HepG2 (cell line): Measurements from ENCODE around the gene MAEA. TPM values are rescaled to one million over a fixed set of nuclear protein-coding genes. Genes with fewer than 3 reads are reported as not detected.
A peak's percentile ranks its signal among the peaks of the same experiment; 100 is the strongest.

ENCODE experiments used
- ATF7 ChIP-seq, 2 experiments: fragments of 450-650 bp in 1 of 2; sonication (generic) in 1 of 2; formaldehyde crosslinking in 1 of 2; IDR thresholded peaks; 2 replicates each; pipeline versions ENCODE4 v1.4.0 to v1.6.1; 2016 to 2020; ENCODE audit warnings: antibody characterized with exemption in 1 of 2, mild to moderate bottlenecking in 1 of 2, missing genetic modification reagents in 1 of 2
- DMAP1 ChIP-seq: IDR thresholded peaks from 2 replicates; pipeline ENCODE4 v1.6.1; 2016
- EP300 ChIP-seq, 3 experiments: sonication (generic) in 1 of 3; formaldehyde crosslinking in 1 of 3; IDR thresholded peaks; 2 replicates each; pipeline versions ENCODE4 v1.5.1 to v1.6.1; 2011 to 2020; ENCODE audit warnings: low read depth in 2 of 3, low read length in 2 of 3, borderline replicate concordance in 1 of 3, improper control_type of control experiment in 1 of 3, mild to moderate bottlenecking in 1 of 3, missing genetic modification reagents in 1 of 3, moderate library complexity in 1 of 3
- FOXP4 ChIP-seq: sonication (generic); formaldehyde crosslinking; IDR thresholded peaks from 2 replicates; pipeline ENCODE4 v1.4.0; 2020; ENCODE audit warnings: missing genetic modification reagents
- GATA4 ChIP-seq: sonication (generic); IDR thresholded peaks from 2 replicates; pipeline ENCODE4 v1.6.1; 2016; ENCODE audit warnings: antibody characterized with exemption, low read depth, borderline replicate concordance
- HNRNPK ChIP-seq: fragments of 200-400 bp; formaldehyde crosslinking; IDR thresholded peaks from 2 replicates; pipeline ENCODE4 v1.6.1; 2018; ENCODE audit warnings: low read length, low read depth, moderate library complexity, mild to moderate bottlenecking; ENCODE audit not compliant: poor library complexity, severe bottlenecking
- KAT8 ChIP-seq: IDR thresholded peaks from 2 replicates; pipeline ENCODE4 v1.6.1; 2016; ENCODE audit warnings: missing genetic modification reagents, missing compliant biosample characterization
- KDM5B ChIP-seq: sonication (generic); formaldehyde crosslinking; IDR thresholded peaks from 2 replicates; pipeline ENCODE4 v1.4.0; 2020; ENCODE audit warnings: missing genetic modification reagents, mild to moderate bottlenecking, borderline replicate concordance
- NFYB ChIP-seq: sonication (generic); formaldehyde crosslinking; IDR thresholded peaks from 2 replicates; pipeline ENCODE4 v1.4.0; 2020; ENCODE audit warnings: missing genetic modification reagents
- NR2C2 ChIP-seq: sonication (generic); formaldehyde crosslinking; IDR thresholded peaks from 2 replicates; pipeline ENCODE4 v1.4.0; 2020; ENCODE audit warnings: missing genetic modification reagents, mild to moderate bottlenecking, moderate library complexity, borderline replicate concordance
- NR2F1 ChIP-seq, 2 experiments: fragments of 450-650 bp in 1 of 2; formaldehyde crosslinking in 1 of 2; IDR thresholded peaks; 2 replicates each; pipeline versions ENCODE4 v1.5.0 to v1.6.1; 2016 to 2020; ENCODE audit warnings: mild to moderate bottlenecking in 1 of 2, missing compliant biosample characterization in 1 of 2, missing genetic modification reagents in 1 of 2, moderate library complexity in 1 of 2
- SAP130 ChIP-seq: IDR thresholded peaks from 2 replicates; pipeline ENCODE4 v1.6.1; 2016; ENCODE audit warnings: low read depth
- SP5 ChIP-seq: IDR thresholded peaks from 2 replicates; pipeline ENCODE4 v1.6.1; 2016; ENCODE audit warnings: low read depth, borderline replicate concordance
- STAT6 ChIP-seq: sonication (generic); formaldehyde crosslinking; IDR thresholded peaks from 2 replicates; pipeline ENCODE4 v1.4.0; 2020; ENCODE audit warnings: missing genetic modification reagents, mild to moderate bottlenecking, borderline replicate concordance
- TAF1 ChIP-seq: sonication (generic); formaldehyde crosslinking; IDR thresholded peaks from 2 replicates; pipeline ENCODE4 v1.4.0; 2020; ENCODE audit warnings: missing genetic modification reagents
- ZNF138 ChIP-seq: sonication (generic); formaldehyde crosslinking; IDR thresholded peaks from 2 replicates; pipeline ENCODE4 v1.5.0; 2020; ENCODE audit warnings: mild to moderate bottlenecking, low read depth, missing genetic modification reagents
- ZNF180 ChIP-seq: sonication (generic); formaldehyde crosslinking; IDR thresholded peaks from 2 replicates; pipeline ENCODE4 v1.4.0; 2020; ENCODE audit warnings: low read depth, missing genetic modification reagents, borderline replicate concordance
- ZSCAN21 ChIP-seq: sonication (generic); formaldehyde crosslinking; IDR thresholded peaks from 2 replicates; pipeline ENCODE4 v1.8.0; 2022; ENCODE audit warnings: mild to moderate bottlenecking, missing genetic modification reagents, moderate library complexity, borderline replicate concordance
- polyA plus RNA-seq, 8 experiments: library from polyadenylated mRNA; depleted of rRNA in 3 of 8; stranded (reverse) in 7 of 8; unstranded in 1 of 8; fragments of >200 nt; fragmentation: Illumina TruSeq in 4 of 8; extraction: Trizol in 4 of 8; gene quantifications; 2 replicates each; pipeline versions ENCODE4 v1.2.1 to v1.2.3, GENCODE V29; 2011 to 2016; ENCODE audit warnings: low read depth in 4 of 8, missing spikeins in 1 of 8, mixed read lengths in 1 of 8; ENCODE audit not compliant: insufficient read depth in 1 of 8
- total RNA-seq, 5 experiments: library from RNA; depleted of rRNA; stranded (reverse); fragments of >200 nt; fragmentation: Illumina TruSeq; extraction: Trizol; gene quantifications; 2 replicates each; pipeline ENCODE4 v1.2.3, GENCODE V29; 2016; ENCODE audit warnings: low read depth in 1 of 5
- TF ChIP-seq, protein P1 (sequence below): sonication (generic); formaldehyde crosslinking; conservative IDR thresholded peaks from 2 replicates; pipeline ENCODE4 v1.4.0; 2020; ENCODE audit warnings: missing genetic modification reagents

Gene MAEA
- total and polyA plus RNA-seq, 2 of the 13 experiments (the other 11 are each of a cell fraction or from before 2014, with no cell fraction given) = 52.0 to 57.1 TPM

- TF ChIP-seq HNRNPK (peak; percentile 86), ZNF180 (CRISPR knock-in tag) (no peak), DMAP1 (peak; percentile 16; the same call in 1 of the 2 replicates), ATF7 (IDR thresholded peaks at IDR 0.05) (no peak), ATF7 (CRISPR knock-in tag; IDR thresholded peaks at IDR 0.05) (peak; percentile 82; the same call in 1 of the 2 replicates), STAT6 (no peak), KAT8 (peak; percentile 59), SAP130 (CRISPR knock-in tag) (peak; percentile 87), EP300 (IDR thresholded peaks at IDR 0.05; ENCODE audit: low read depth in 2 of 2, low read length in 2 of 2) (0 out of 4 replicates have a peak, but pooled peaks of 1 of the 2 experiments have one; percentile 5), EP300 (CRISPR knock-in tag; IDR thresholded peaks at IDR 0.05; ENCODE audit: borderline replicate concordance) (no peak), NR2C2 (peak; percentile 95), SP5 (peak; percentile 87), KDM5B (peak; percentile 54; the same call in 1 of the 2 replicates), ZSCAN21 (peak; percentile 80; the same call in 1 of the 2 replicates), FOXP4 (CRISPR knock-in tag) (peak; percentile 15; the same call in 1 of the 2 replicates), NFYB (CRISPR knock-in tag) (peak; percentile 92), GATA4 (no peak), ZNF138 (CRISPR knock-in tag) (peak; percentile 55; the same call in 1 of the 2 replicates), TAF1 (CRISPR knock-in tag) (no peak; the same call in 1 of the 2 replicates), NR2F1 (CRISPR knock-in tag; IDR thresholded peaks at IDR 0.05) (0 out of 4 replicates have a peak, but pooled peaks of 1 of the 2 experiments have one; percentile 13)
- TF ChIP-seq, protein P1, sequence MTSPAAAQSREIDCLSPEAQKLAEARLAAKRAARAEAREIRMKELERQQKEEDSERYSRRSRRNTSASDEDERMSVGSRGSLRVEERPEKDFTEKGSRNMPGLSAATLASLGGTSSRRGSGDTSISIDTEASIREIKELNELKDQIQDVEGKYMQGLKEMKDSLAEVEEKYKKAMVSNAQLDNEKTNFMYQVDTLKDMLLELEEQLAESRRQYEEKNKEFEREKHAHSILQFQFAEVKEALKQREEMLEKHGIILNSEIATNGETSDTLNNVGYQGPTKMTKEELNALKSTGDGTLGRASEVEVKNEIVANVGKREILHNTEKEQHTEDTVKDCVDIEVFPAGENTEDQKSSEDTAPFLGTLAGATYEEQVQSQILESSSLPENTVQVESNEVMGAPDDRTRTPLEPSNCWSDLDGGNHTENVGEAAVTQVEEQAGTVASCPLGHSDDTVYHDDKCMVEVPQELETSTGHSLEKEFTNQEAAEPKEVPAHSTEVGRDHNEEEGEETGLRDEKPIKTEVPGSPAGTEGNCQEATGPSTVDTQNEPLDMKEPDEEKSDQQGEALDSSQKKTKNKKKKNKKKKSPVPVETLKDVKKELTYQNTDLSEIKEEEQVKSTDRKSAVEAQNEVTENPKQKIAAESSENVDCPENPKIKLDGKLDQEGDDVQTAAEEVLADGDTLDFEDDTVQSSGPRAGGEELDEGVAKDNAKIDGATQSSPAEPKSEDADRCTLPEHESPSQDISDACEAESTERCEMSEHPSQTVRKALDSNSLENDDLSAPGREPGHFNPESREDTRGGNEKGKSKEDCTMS (CRISPR knock-in tag) = no peak
Observed at GRCh38 chr4:1346781-1347409, 57.2 kb downstream of the MAEA start, which contains the start of gene UVSSA (continued).
